ENCODE data around the gene EPRS1. TPM values are rescaled to one million over a fixed set of nuclear protein-coding genes. Genes with fewer than 3 reads are reported as not detected.

The EPRS1 gene
- total RNA-seq, 1 experiment from 2014 or later: 140 TPM

GRCh38 chr1:220077887-220078286, 31.6 kb upstream of the EPRS1 start (continued):
- no peak for TF ChIP-seq IRF1 (CRISPR knock-in tag; IDR thresholded peaks at IDR 0.05)
- no peak for TF ChIP-seq ZNF138 (CRISPR knock-in tag; conservative IDR thresholded peaks at IDR 0.05)
- TF ChIP-seq, protein P1, sequence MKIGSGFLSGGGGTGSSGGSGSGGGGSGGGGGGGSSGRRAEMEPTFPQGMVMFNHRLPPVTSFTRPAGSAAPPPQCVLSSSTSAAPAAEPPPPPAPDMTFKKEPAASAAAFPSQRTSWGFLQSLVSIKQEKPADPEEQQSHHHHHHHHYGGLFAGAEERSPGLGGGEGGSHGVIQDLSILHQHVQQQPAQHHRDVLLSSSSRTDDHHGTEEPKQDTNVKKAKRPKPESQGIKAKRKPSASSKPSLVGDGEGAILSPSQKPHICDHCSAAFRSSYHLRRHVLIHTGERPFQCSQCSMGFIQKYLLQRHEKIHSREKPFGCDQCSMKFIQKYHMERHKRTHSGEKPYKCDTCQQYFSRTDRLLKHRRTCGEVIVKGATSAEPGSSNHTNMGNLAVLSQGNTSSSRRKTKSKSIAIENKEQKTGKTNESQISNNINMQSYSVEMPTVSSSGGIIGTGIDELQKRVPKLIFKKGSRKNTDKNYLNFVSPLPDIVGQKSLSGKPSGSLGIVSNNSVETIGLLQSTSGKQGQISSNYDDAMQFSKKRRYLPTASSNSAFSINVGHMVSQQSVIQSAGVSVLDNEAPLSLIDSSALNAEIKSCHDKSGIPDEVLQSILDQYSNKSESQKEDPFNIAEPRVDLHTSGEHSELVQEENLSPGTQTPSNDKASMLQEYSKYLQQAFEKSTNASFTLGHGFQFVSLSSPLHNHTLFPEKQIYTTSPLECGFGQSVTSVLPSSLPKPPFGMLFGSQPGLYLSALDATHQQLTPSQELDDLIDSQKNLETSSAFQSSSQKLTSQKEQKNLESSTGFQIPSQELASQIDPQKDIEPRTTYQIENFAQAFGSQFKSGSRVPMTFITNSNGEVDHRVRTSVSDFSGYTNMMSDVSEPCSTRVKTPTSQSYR (CRISPR knock-in tag; IDR thresholded peaks at IDR 0.05): no peak
- TF ChIP-seq AR (CRISPR knock-in tag; IDR thresholded peaks at IDR 0.05): no peak
- TF ChIP-seq, protein P2, sequence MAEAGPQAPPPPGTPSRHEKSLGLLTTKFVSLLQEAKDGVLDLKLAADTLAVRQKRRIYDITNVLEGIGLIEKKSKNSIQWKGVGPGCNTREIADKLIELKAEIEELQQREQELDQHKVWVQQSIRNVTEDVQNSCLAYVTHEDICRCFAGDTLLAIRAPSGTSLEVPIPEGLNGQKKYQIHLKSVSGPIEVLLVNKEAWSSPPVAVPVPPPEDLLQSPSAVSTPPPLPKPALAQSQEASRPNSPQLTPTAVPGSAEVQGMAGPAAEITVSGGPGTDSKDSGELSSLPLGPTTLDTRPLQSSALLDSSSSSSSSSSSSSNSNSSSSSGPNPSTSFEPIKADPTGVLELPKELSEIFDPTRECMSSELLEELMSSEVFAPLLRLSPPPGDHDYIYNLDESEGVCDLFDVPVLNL (CRISPR knock-in tag; IDR thresholded peaks at IDR 0.05; ENCODE audit: borderline replicate concordance, low read depth): no peak
- TF ChIP-seq, protein P3, sequence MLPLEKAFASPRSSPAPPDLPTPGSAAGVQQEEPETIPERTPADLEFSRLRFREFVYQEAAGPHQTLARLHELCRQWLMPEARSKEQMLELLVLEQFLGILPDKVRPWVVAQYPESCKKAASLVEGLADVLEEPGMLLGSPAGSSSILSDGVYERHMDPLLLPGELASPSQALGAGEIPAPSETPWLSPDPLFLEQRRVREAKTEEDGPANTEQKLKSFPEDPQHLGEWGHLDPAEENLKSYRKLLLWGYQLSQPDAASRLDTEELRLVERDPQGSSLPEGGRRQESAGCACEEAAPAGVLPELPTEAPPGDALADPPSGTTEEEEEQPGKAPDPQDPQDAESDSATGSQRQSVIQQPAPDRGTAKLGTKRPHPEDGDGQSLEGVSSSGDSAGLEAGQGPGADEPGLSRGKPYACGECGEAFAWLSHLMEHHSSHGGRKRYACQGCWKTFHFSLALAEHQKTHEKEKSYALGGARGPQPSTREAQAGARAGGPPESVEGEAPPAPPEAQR (CRISPR knock-in tag; IDR thresholded peaks at IDR 0.05): no peak
- TF ChIP-seq CREB1 (CRISPR knock-in tag; IDR thresholded peaks at IDR 0.05): no peak
- TF ChIP-seq ETV6 (CRISPR knock-in tag; IDR thresholded peaks at IDR 0.05): no peak
- TF ChIP-seq STAT6 (CRISPR knock-in tag; conservative IDR thresholded peaks at IDR 0.05; ENCODE audit: low read depth): no peak
- TF ChIP-seq TP53 (CRISPR knock-in tag; IDR thresholded peaks at IDR 0.05): no peak
- TF ChIP-seq ZNF121 (CRISPR knock-in tag; IDR thresholded peaks at IDR 0.05): no peak
- TF ChIP-seq ZBTB43 (CRISPR knock-in tag; IDR thresholded peaks at IDR 0.05): no peak
